NCI-H460 (cell line): ENCODE data around the gene SLC35B1. TPM values are rescaled to one million over a fixed set of nuclear protein-coding genes. Genes with fewer than 3 reads are reported as not detected.

Experiments used
- DNase-seq: peaks from one replicate; pipeline ENCODE4 v3.0.0-alpha.2; 2016; ENCODE audit warnings: low read depth; ENCODE audit errors: extremely low read depth
- polyA plus RNA-seq: library from polyadenylated mRNA; depleted of rRNA; stranded (reverse); fragments of >200 nt; gene quantifications from 2 replicates; pipeline ENCODE4 v1.2.3, GENCODE V29; 2014; cell fraction: nucleus; rRNA removed
- total RNA-seq: library from RNA; depleted of rRNA; stranded (reverse); fragments of >200 nt; shearing (Covaris generic); gene quantifications from 2 replicates; pipeline ENCODE4 v1.2.3, GENCODE V29; 2014; rRNA removed

Gene SLC35B1, protein sequence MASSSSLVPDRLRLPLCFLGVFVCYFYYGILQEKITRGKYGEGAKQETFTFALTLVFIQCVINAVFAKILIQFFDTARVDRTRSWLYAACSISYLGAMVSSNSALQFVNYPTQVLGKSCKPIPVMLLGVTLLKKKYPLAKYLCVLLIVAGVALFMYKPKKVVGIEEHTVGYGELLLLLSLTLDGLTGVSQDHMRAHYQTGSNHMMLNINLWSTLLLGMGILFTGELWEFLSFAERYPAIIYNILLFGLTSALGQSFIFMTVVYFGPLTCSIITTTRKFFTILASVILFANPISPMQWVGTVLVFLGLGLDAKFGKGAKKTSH
- total RNA-seq: 107 and 117 TPM in 2 replicates
- polyA plus RNA-seq: 83.5 and 128 TPM in 2 replicates

DNA sequence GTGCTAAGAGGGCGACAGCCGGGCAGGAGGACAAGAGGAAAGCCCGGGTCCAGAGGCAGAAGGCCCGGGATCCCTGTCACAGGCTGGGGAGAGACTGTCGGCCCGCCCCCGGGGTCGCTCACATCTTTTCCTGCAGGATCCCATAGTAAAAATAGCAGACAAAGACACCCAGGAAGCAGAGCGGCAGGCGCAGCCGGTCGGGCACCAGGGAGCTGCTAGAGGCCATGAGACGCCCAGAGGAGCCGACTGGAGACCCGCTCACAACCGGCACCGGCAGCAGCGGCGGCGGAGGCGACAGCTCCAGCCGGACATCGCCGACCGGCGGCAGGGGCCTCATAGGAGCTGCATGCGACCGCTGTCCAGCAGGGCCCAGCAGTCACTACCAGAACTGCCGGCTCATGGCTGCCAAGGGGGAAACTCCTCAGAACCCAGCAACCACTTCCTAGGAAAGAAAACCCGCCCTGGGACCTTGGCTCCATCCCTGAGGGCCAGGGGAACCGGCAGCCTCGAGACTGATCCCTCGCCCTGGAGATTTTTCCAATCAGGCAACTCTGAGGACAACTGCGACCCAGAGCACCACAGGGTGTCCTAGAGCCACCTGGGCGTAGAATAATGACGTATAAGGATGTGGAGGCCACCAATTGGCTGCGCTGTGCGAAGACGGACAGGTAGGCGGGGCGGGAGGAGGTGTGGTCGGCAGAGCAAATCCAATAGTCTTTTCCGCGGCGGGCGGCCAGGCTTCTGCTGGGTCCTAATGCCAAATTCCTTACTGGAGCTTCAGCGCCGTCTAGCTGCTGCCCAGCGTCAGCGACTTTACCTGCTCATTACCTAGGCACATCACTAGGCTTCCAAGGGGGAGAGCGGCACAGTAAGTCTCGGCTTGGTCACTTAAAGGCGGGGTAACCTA lies at the start of gene SLC35B1:
SLC35B1 (minus strand) TSS at position 357 of the 907 bp plus-strand sequence; CDS start at position 226, 131 bp downstream.
- DNase-seq: peak; percentile 99

DNA sequence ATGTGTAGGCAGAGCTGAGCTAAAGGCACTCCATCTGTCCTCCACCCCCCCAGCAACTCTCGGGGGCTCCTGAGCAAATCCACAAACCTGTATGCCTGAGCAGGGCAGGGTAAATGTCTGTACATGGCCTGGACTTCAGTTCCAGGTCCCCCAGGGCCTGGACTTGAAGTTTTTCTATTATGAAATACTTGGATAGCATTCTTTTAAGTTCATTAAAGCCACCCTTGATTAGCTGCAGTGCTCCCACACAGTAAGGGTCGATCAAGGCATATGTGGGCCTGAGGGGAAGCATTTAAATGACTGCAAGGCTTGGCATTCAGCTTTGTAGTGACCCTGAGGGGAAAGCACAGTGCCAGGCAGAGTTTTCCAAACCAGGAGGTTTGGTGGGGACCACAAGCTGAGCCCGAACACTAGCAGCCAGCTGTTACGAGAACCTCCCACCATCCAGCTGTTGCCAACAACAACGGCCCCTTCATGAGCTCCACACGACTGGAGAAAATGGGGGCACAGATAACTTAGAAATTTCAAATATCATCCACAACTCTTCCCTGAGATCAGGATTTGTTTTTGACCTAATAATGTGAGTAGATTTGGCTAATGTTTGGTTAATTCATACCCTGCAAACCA lies 49.5 kb upstream of the SLC35B1 start:
- DNase-seq: no peak

DNA sequence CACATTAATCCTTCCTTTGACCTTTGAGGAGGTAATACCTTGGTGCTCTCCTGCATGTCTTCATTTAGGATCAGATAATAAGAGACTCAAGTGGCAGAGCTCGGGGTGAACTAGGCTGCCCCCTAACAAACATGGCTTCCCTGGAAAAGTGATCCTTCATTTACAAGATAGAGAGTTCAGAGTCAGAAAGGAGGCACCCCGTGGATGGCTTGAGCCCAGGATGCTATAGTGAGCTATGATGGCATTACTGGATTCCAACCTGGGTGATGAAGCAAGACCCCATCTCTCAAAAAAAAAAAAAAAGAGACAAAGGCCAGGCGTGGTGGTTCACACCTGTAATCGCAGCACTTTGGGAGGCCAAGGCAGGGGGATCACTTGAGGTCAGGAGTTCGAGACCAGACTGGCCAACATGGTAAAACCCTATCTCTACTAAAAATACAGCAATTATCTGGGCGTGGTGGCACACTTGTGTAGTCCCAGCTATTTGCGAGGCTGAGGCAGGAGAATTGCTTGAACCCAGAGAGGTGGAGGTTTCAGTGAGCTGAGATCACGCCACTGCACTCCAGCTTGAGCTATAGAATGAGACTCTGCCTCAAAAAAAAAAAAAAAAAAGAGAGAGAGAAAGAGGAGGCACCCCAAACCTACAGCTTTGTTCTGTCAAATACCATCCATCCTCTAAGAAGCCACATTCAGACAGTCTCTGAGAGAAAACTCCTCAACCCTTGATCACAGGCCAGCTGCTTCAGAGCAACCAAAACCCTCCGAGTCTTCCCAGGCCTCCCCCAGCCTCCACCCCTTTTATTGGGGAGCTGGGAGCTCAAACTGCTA lies 48.8 kb upstream of the SLC35B1 start:
- no peak for DNase-seq

DNA sequence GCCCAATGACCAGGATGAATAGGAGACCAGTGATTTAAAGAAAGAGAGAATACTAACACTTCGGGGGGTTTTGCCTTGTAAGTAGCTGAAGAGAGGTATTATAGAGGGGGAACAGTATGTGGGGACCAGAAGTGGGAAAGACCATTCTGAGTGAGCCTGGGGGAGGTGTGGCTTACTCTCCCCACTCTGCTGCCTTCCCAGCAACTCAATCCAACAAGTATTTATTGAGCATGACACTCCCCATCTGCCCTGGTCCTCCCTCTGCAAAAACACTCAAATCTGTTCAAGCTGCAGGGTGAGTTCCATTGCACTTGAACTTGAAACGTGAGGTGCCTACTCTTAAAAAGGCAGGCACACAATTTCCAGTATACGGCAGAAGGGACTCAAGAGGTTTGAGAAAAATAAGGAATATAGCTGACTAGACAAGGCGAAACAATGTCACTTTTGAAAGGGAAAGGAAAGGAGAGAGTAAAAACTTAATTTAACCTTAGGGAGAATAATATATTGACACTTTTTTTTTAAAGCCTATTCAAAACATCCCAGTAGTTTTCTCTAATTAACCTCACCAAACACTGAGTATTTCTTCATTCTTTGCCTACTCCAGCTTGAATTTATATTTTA lies 48.0 kb upstream of the SLC35B1 start:
- DNase-seq: no peak

DNA sequence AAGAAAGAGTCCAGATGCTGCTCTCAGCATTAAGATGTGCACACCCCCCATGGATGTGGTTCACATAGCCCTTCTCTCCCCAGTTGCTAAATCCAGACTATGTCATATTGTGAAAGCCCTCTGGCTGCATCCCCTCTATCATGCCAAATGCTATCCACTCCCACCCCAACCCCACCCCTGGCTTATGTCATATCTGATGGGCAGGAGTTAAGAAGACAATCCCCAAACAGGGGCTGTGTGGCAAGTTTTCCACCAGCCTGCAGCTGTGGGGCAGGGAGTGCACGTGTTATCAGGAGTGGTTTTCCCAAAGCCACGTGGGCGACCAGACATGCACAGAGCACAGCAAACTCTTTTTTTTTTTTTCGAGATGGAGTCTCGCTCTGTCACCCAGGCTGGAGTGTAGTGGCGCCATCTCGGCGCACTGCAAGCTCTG lies 46.2 kb upstream of the SLC35B1 start:
- DNase-seq: no peak

DNA sequence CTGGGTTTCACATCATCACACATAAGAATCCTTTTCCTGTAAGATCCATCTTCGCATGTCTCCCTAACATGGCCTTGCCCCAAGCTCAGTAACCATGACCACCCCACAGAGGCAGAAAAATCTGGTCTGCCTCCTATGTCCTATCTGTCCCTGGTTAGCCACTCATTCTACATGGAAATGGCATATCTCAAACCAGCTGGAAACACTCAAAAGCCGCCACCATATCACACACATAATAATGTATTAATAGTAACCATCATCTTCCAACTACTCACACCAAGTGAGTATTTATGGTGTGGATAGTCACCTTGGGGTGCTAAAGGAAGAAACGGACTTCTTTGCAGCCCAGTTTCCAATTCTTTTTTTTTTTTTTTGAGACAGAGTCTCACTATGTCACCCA lies 44.7 kb upstream of the SLC35B1 start:
- no peak for DNase-seq

GRCh38 chr17:49749730-49750129 lies 42.0 kb upstream of the SLC35B1 start:
- DNase-seq: no peak

- DNase-seq: no peak
Measured at GRCh38 chr17:49748791-49749190, 41.0 kb upstream of the SLC35B1 start.

- DNase-seq: no peak
Measured at GRCh38 chr17:49748223-49748622, 40.5 kb upstream of the SLC35B1 start.

GRCh38 chr17:49747632-49748031 lies 39.9 kb upstream of the SLC35B1 start:
- DNase-seq: no peak

- DNase-seq: no peak
Measured at GRCh38 chr17:49746791-49747490, 39.2 kb upstream of the SLC35B1 start.

GRCh38 chr17:49745175-49746139 lies 37.7 kb upstream of the SLC35B1 start:
- no peak for DNase-seq

- no peak for DNase-seq
Measured at GRCh38 chr17:49742166-49742638, 34.4 kb upstream of the SLC35B1 start.

- DNase-seq: no peak
Measured at GRCh38 chr17:49741692-49742076, 33.9 kb upstream of the SLC35B1 start.

- no peak for DNase-seq
Measured at GRCh38 chr17:49741009-49741691, 33.4 kb upstream of the SLC35B1 start.

- no peak for DNase-seq
Measured at GRCh38 chr17:49739641-49740271, 32.0 kb upstream of the SLC35B1 start.
